Measurements from ENCODE around the gene COX8C.
A peak's percentile ranks its signal among the peaks of the same experiment; 100 is the strongest.

COX8C gene

DNA sequence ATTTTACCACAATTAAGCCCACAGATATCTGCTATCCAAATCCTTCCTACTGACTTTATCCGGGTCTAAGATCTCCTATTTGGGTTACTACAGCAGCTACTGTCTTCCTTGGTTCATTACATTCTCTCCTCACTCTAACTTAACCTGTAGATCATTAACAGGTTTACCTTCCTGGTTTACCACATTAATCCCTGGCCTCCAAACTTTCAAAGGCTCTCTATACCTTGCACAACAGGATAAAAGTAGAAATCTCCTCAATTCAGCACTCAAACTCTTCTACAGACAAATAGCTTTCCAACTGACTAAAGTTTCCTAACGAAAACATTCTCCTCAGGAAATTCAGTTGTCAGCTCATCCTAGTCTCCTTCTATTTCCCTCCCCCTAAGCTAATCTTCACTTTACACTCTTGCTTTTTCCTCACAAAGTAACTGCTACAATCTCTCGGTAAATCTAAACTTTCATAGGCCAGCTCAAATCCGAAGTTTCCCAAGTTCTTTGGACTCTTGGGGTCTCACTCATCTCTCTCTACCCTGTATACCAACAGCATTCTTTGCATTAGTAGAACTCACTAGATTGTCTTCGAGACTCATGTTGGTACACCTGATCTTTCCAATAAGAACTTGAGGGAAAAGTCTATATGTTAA is 16.9 kb upstream of the COX8C start:
- TF ChIP-seq, protein P1, sequence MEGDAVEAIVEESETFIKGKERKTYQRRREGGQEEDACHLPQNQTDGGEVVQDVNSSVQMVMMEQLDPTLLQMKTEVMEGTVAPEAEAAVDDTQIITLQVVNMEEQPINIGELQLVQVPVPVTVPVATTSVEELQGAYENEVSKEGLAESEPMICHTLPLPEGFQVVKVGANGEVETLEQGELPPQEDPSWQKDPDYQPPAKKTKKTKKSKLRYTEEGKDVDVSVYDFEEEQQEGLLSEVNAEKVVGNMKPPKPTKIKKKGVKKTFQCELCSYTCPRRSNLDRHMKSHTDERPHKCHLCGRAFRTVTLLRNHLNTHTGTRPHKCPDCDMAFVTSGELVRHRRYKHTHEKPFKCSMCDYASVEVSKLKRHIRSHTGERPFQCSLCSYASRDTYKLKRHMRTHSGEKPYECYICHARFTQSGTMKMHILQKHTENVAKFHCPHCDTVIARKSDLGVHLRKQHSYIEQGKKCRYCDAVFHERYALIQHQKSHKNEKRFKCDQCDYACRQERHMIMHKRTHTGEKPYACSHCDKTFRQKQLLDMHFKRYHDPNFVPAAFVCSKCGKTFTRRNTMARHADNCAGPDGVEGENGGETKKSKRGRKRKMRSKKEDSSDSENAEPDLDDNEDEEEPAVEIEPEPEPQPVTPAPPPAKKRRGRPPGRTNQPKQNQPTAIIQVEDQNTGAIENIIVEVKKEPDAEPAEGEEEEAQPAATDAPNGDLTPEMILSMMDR (IDR thresholded peaks at IDR 0.05; ENCODE audit: low read depth, low read length) = no peak
- no peak for DNase-seq (ENCODE audit: low read depth, low spot score)
- in situ Hi-C loops (cut with HindIII; ENCODE audit: low sequenced_read_pairs) = no loop called here
- no peak overlapping the region for H3K4me3 ChIP-seq (ENCODE audit: low read depth, low read length)

DNA sequence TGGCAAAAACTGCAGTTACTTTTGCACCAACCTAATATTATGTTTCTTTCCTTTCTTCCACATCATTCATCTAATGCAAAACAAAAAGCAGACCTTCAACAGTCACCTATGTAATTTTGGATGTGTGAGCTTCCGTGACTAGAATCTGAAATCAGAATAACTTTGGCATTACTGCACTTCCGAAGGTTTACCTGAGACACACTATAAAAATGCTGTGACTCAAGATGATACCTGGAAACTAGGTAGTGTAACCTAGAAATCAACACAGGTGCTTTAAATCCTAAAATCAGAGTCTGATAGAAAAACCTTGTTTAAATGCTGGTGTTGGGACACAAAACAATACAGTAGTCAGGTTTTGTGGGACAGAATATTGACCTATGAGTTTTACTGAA is 16.4 kb upstream of the COX8C start:
- no peak for DNase-seq (ENCODE audit: low read depth, low spot score)
- TF ChIP-seq, protein P1 (IDR thresholded peaks at IDR 0.05; ENCODE audit: low read depth, low read length) = no peak
- in situ Hi-C loops (cut with HindIII; ENCODE audit: low sequenced_read_pairs) = no loop called here
- H3K4me3 ChIP-seq (ENCODE audit: low read depth, low read length) = no peak overlapping the region

DNA sequence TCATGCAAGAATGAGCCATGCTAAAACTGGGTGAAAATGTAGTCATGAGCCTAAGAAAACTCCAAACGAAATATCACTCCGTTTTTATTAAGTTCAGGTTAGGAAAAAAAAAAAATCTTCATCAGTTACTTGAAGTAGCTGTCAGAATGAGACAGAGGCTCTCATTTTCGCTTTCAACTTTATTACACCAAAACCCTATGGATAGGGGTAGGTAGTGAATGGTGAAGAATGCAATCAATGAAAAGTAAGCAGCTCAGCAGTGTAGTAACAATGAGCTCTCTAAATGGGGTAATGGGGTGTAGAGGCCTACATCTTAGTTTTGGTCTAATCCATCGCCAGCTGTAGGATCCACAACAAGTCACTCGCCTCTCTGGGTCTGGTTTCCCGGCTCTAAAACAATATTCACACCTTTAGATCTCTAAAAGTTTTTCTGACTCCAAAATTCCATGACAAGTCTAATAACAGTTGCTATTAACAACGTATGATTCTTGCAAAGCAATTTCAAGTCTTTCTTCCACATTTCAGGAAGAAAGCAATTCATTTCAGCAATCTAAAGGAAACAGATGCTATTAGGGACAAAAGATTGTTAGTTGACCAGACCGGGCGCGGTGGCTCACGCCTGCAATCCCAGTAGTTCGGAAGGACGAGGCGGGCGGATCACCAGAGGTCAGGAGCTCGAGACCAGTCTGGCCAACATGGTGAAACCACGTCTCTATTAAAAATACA is 15.8 kb upstream of the COX8C start:
- H3K4me3 ChIP-seq (ENCODE audit: low read depth, low read length) = peak overlapping the region; percentile 84
- DNase-seq (ENCODE audit: low read depth, low spot score) = no peak
- in situ Hi-C loops (cut with HindIII; ENCODE audit: low sequenced_read_pairs) = no loop called here
- TF ChIP-seq, protein P1 (IDR thresholded peaks at IDR 0.05; ENCODE audit: low read depth, low read length) = no peak

DNA sequence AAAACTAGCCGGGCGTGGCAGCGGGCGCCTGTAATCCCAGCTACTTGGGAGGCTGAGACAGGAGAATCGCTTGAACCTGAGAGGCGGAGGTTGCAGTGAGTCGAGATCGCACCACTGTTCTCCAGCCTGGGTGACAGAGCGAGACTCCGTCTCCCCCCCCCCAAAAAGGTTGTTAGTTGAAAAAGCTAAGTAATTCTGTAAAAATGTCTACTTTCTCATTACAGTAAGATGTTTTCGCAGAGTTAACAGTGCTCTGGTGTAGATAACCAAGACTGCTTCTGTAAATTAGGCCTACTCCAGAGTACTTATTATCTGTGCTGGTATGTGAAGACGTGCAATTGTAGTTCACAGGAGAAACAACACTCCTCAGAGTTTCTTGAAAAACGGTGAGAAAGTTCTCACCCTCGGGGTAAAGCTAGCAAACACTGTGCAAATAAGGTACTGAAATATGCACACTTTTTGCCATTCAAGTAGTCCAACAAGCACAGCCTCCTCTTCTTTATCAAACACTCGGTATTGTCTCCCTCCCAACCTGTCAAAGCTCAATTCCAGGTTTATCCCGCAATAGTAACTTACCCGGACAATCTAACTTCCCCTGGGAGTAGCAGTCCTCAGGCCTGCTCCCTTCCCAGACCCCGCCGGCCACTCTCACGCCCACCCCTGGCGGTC is 15.1 kb upstream of the COX8C start:
- TF ChIP-seq, protein P1 (IDR thresholded peaks at IDR 0.05; ENCODE audit: low read depth, low read length) = no peak
- peak overlapping the region; percentile 84 for H3K4me3 ChIP-seq (ENCODE audit: low read depth, low read length)
- in situ Hi-C loops (cut with HindIII; ENCODE audit: low sequenced_read_pairs) = no loop called here
- DNase-seq (ENCODE audit: low read depth, low spot score) = peak; percentile 42

DNA sequence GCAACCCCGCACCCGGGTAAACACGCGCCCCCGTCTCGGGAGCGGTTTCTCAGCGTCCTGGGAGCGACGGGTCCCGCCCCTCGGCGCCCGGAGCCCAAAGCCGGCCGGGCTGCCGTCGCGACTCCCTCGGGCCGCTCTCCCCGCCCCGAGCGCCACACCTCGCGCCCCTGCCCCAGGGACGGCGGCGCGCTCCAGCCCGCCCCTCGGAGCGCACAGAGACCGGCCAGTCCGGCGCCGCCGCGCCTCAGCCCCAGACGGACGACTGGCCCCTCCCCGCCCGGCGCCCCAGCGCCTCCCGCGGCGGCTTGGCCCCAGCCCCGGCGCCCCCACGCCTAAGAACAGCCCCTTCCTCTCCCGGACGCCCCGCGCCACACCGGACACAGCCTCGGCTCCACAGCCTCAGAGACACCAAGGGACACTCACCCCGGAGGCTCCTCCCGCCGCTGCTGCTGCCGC is 14.6 kb upstream of the COX8C start:
- H3K4me3 ChIP-seq (ENCODE audit: low read depth, low read length) = peak overlapping the region; percentile 84
- TF ChIP-seq, protein P1 (IDR thresholded peaks at IDR 0.05; ENCODE audit: low read depth, low read length) = no peak
- peak; percentile 38 for DNase-seq (ENCODE audit: low read depth, low spot score)
- in situ Hi-C loops (cut with HindIII; ENCODE audit: low sequenced_read_pairs) = no loop called here

DNA sequence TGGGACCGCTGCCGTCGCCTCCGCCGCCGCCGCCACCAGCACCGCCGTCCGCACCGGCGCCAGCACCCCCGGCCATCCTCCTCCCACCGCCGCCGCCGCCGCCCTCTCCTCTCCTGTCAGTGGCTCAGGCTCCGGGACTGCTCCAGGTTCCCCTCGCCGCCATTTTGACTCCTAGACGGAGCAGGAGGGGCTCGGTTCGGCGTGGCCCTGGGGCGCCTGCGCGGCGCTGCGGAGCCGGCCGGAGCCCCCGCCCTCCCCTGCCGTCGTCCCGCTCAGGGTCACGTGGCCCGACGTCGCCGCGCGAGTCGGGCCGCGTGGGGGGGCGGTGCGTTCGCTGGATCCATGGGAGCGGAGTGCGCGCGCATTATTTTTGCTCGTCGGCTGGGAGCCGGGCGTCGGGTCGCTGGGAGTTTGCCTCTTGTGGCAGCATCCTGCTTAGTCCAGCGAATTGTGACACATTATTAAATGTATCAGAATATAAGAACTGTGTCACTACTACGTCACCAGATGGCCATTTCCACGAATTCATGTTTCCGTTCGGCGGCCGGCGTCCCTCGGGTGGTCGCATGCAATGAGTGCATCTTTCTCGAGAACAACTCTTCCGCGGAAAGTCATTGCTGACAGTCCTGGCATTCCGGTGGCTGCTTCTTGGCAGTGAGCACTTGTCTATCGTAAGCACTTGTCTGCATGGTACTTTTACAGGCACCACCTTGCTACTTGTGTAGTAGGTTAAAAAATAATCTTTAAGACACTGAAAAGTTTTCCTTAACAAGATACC is 13.9 kb upstream of the COX8C start, which contains the start of gene BTBD7:
BTBD7 (minus strand) TSS at position 184 of the 778 bp plus-strand sequence. CDS start 36,985 bp downstream, outside the sequence.
- in situ Hi-C loops (cut with HindIII; ENCODE audit: low sequenced_read_pairs) = no loop called here
- DNase-seq (ENCODE audit: low read depth, low spot score) = peak; percentile 96
- TF ChIP-seq, protein P1 (IDR thresholded peaks at IDR 0.05; ENCODE audit: low read depth, low read length) = peak; percentile 8
- H3K4me3 ChIP-seq (ENCODE audit: low read depth, low read length) = peak within 1 kb of the TSS; percentile 84
